CD8-positive, alpha-beta memory T cell (primary cell): ENCODE results near the gene GPRC5B. TPM values are rescaled to one million over a fixed set of nuclear protein-coding genes. Genes with fewer than 3 reads are reported as not detected.

Experiments
- CTCF ChIA-PET: fragments of 350-600 bp; sonication (Branson Sonifier 250); formaldehyde crosslinking; loops from one replicate; lab custom pipeline; 2021; ENCODE audit warnings: antibody characterized with exemption; lab: Charles Lee
- POLR2A ChIA-PET: fragments of 350-600 bp; sonication (Branson Sonifier 250); formaldehyde crosslinking; loops from one replicate; lab custom pipeline; 2021; ENCODE audit warnings: antibody characterized with exemption; lab: Charles Lee
- DNase-seq, 5 donors: peaks; one replicate each; pipeline versions ENCODE4 v3.0.0 to v3.0.0-alpha.2; 2020 to 2022; ENCODE audit warnings: mixed read lengths in 1 of 5
- H3K27ac ChIP-seq: one replicate; pipeline ENCODE4 v1.7.0; 2013; ENCODE audit warnings: low read depth, mild to moderate bottlenecking, low read length, moderate library complexity
- H3K27me3 ChIP-seq: 2 replicates; pipeline ENCODE4 v1.7.0; 2013; ENCODE audit warnings: low read length, mild to moderate bottlenecking; ENCODE audit not compliant: insufficient read depth, poor library complexity, severe bottlenecking
- H3K36me3 ChIP-seq: 2 replicates; pipeline ENCODE4 v1.7.0; 2013; ENCODE audit warnings: mild to moderate bottlenecking, low read length, moderate library complexity; ENCODE audit not compliant: insufficient read depth
- H3K4me1 ChIP-seq: 2 replicates; pipeline ENCODE4 v1.7.0; 2013; ENCODE audit warnings: mild to moderate bottlenecking, low read length, moderate library complexity; ENCODE audit not compliant: insufficient read depth
- H3K4me3 ChIP-seq: 2 replicates; pipeline ENCODE4 v1.7.0; 2013; ENCODE audit warnings: mild to moderate bottlenecking, low read length
- H3K9me3 ChIP-seq: 2 replicates; pipeline ENCODE4 v1.7.0; 2013; ENCODE audit warnings: mild to moderate bottlenecking, low read length
- H3K27ac Mint-ChIP-seq, 8 donors: one replicate each; pipeline ENCODE4 v1.8.0; 2020 to 2021; ENCODE audit warnings: mixed read lengths in 8 of 8, mild to moderate bottlenecking in 6 of 8, inconsistent platforms in 3 of 8, moderate library complexity in 3 of 8
- H3K27me3 Mint-ChIP-seq, 2 donors: one replicate each; pipeline ENCODE4 v1.8.0; 2020 to 2021; ENCODE audit warnings: mixed read lengths in 2 of 2, mild to moderate bottlenecking in 1 of 2, moderate library complexity in 1 of 2
- H3K36me3 Mint-ChIP-seq, 3 donors: one replicate each; pipeline ENCODE4 v1.8.0; 2020 to 2021; ENCODE audit warnings: mixed read lengths in 3 of 3, inconsistent platforms in 1 of 3, mild to moderate bottlenecking in 1 of 3
- H3K4me1 Mint-ChIP-seq, 3 donors: one replicate each; pipeline ENCODE4 v1.8.0; 2020 to 2021; ENCODE audit warnings: mixed read lengths in 3 of 3, inconsistent platforms in 1 of 3, mild to moderate bottlenecking in 1 of 3
- H3K4me3 Mint-ChIP-seq, 7 donors: one replicate each; pipeline ENCODE4 v1.8.0; 2020 to 2021; ENCODE audit warnings: mixed read lengths in 7 of 7, mild to moderate bottlenecking in 6 of 7, moderate library complexity in 4 of 7, inconsistent platforms in 2 of 7
- H3K9me3 Mint-ChIP-seq, 5 donors: one replicate each; pipeline ENCODE4 v1.8.0; 2020 to 2022; ENCODE audit warnings: mixed read lengths in 5 of 5, mild to moderate bottlenecking in 3 of 5, moderate library complexity in 2 of 5, inconsistent platforms in 1 of 5
- polyA plus RNA-seq: library from polyadenylated mRNA; unstranded; fragments of 300-500 nt; fragmentation: Illumina TruSeq; gene quantifications from one replicate; pipeline ENCODE4 v1.2.3, GENCODE V29; 2021
- total RNA-seq, 2 experiments: library from RNA; stranded (reverse); gene quantifications; one replicate each; pipeline ENCODE4 v1.2.3, GENCODE V29; 2021

Gene GPRC5B
- total and polyA plus RNA-seq, 3 experiments from 2014 or later: 0.11 to 0.29 TPM; not detected in 1

DNA sequence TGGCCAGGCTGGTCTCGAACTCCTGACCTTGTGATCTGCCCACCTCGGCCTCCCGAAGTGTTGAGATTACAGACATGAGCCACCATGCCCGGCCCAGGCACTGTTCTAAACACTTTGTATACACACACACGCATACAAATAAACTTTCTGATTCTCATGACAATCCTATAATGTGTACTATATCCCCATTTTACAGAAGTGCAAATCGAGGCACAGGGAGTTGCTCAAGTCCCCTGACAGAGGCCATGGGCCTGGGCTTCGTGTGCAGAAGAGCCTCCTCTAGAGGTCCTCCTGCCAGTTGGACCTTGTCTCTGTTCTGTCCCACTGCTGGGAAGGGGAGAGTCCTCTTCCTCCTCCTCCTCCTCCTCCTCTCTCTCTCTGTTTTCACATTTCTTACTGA is 9.9 kb upstream of the GPRC5B start:
- Mint-ChIP-seq H3K4me1 (peaks cover 0 to 5% (median 3%) of the 10 kb centered on the region in 3 donors), H3K27me3 (peaks cover 10 to 28% of the 10 kb centered on the region in 2 donors), H3K9me3 (no peaks in the 10 kb centered on the region), H3K27ac (no peak overlapping the region), H3K36me3 (no peaks in the 10 kb centered on the region), H3K4me3 (no peak overlapping the region)
- ChIA-PET CTCF (interaction anchor here (1.5 kb wide), 1 partner anchor 13 kb away, joined by 7 read pairs; no protein-coding TSS in a partner anchor), POLR2A (no interaction called here)
- Histone ChIP-seq H3K9me3 (no peaks in the 10 kb centered on the region), H3K36me3 (no peaks in the 10 kb centered on the region), H3K27me3 (no peaks in the 10 kb centered on the region), H3K4me3 (no peak overlapping the region), H3K27ac (no peak overlapping the region), H3K4me1 (no peaks in the 10 kb centered on the region)
- DNase-seq: no peak

DNA sequence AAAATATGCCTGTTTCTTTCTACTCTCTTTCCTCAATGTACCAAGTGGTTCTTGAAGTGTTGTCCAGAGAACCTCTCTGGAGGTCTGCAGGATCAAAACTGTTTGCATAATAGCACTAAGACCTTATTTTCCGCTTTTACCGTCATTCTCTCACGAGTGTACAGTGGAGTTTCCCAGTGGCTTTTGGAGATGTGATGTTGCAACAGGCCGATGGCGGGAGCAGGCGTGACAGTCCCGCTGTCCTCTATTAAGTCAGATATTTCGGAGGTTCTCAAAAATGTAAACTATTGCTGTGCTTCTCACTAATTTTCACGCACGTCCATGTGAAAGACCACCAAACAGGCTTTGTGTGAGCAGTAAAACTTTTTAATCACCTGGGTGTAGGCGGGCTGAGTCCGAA is 8.3 kb upstream of the GPRC5B start:
- Histone ChIP-seq H3K27ac (no peak overlapping the region), H3K9me3 (no peaks in the 10 kb centered on the region), H3K27me3 (no peaks in the 10 kb centered on the region), H3K4me1 (no peaks in the 10 kb centered on the region), H3K36me3 (no peaks in the 10 kb centered on the region), H3K4me3 (no peak overlapping the region)
- POLR2A ChIA-PET: no interaction called here
- Mint-ChIP-seq H3K4me3 (no peak overlapping the region), H3K4me1 (no peaks in the 10 kb centered on the region), H3K9me3 (no peaks in the 10 kb centered on the region), H3K36me3 (no peaks in the 10 kb centered on the region), H3K27ac (no peak overlapping the region), H3K27me3 (peaks cover 6 to 15% of the 10 kb centered on the region in 2 donors)
- DNase-seq: no peak
- CTCF ChIA-PET: no interaction called here

DNA sequence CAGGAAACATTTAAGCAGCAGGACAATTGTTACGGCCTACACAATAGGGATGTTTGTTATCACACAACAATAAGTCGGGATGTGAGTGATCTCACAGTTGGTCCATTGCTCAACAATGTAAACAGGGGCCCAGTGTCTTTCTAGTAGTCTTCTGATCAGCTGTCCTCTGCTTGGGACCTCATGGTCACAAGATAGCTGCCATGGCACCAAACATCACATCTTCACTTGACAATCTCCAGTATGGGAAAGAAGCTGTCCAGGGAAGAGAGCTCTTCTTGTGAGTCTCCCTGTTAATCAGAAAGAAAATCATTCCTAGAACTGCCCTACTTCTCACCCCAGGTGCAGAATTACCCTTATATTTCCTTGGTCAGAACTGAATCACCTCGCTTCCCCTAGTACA is 6.3 kb upstream of the GPRC5B start:
- no peak for DNase-seq
- Histone ChIP-seq H3K27ac (no peak overlapping the region), H3K27me3 (peaks cover 2% of the 10 kb centered on the region), H3K36me3 (no peaks in the 10 kb centered on the region), H3K9me3 (no peaks in the 10 kb centered on the region), H3K4me1 (peaks cover 8% of the 10 kb centered on the region), H3K4me3 (no peak overlapping the region)
- no peak overlapping the region for H3K27ac Mint-ChIP-seq
- ChIA-PET POLR2A (no interaction called here), CTCF (interaction anchor here (0.7 to 2.1 kb wide), 4 partner anchors 8 to 290 kb away, joined by 3 to 6 read pairs (median 5); no protein-coding TSS in a partner anchor)
- H3K4me1 Mint-ChIP-seq: peaks cover 6 to 8% (median 6%) of the 10 kb centered on the region in 3 donors
- H3K4me3 Mint-ChIP-seq: no peak overlapping the region
- peaks cover 7 to 11% of the 10 kb centered on the region in 2 donors for H3K27me3 Mint-ChIP-seq
- H3K36me3 Mint-ChIP-seq: no peaks in the 10 kb centered on the region
- H3K9me3 Mint-ChIP-seq: peaks cover 0 to 2% (median 0%) of the 10 kb centered on the region in 5 donors

DNA sequence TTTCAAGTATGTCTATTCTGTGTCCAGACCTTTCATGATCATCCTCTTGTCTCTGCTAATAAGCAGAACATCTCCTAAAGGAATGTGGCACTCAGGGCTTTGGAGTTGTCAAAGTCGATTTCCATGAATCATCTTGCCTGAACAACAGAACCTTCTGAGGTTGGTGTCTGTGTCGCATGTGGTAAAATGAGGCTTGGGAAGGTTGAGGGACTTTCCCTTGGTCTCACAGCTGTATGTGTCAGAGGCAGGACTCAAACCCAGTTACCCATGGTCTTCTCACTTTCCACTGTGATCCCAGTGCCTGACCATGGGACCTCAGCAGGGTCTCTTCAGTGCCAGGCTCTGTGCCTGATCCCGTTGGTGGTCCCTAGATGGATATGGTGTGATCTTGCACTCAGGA is 4.2 kb upstream of the GPRC5B start:
- Histone ChIP-seq H3K9me3 (no peaks in the 10 kb centered on the region), H3K27ac (no peak overlapping the region), H3K4me3 (no peak overlapping the region), H3K27me3 (peaks cover 12% of the 10 kb centered on the region), H3K4me1 (peaks cover 17% of the 10 kb centered on the region), H3K36me3 (no peaks in the 10 kb centered on the region)
- DNase-seq: no peak
- Mint-ChIP-seq H3K36me3 (no peaks in the 10 kb centered on the region), H3K27me3 (peaks cover 13 to 21% of the 10 kb centered on the region in 2 donors), H3K27ac (no peak overlapping the region), H3K4me1 (peaks cover 16 to 24% (median 16%) of the 10 kb centered on the region in 3 donors), H3K4me3 (no peak overlapping the region), H3K9me3 (peaks cover 0 to 2% (median 0%) of the 10 kb centered on the region in 5 donors)
- ChIA-PET CTCF (interaction anchor here (1.0 to 4.1 kb wide), 3 partner anchors 289 to 329 kb away, joined by 3 to 53 read pairs (median 6); no protein-coding TSS in a partner anchor), POLR2A (no interaction called here)

DNA sequence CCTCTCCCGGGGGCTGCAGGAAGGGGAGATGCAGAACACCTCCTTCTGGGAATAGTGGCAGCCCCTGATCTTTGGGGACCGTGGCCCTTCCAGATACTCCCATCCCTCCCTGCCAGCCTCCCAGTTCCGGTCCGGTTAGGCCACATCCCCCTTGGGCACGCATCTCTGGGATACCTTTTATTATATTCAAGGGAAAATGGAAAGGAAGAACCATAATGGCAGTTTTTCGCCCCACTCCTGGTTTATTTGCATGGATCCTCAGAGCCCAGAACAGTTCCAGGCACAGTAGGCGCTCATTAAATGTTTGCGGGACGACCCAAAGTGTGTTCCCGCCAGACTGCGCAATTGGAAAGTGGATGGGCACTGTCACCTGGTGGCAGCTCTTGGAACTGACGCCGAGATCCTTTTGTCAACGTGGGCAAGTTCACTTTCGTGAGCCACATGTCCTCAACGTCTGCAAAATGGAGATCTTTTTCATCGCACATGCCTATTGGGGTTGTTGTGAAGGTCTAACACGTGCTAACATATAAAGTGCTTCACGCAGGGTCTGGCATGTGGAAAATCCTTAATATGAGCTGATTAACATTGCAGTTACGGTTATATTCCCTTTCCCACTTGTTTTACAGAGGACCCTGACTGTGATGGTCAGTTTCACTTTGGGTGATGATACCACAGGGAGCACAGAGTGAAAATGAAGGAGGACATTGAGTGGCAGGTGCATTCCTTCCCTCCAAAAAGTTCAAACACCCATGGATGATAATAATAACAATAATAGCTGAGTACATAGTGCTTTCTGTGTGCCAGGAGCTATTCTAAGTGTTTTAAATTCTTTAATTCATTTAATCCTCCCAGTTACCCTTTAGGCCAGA is 1.7 kb upstream of the GPRC5B start:
- Mint-ChIP-seq H3K4me3 (peak overlapping the region; percentile 79 to 96 (median 84)), H3K27me3 (peaks cover 24 to 34% of the 10 kb centered on the region in 2 donors), H3K27ac (peak overlapping the region in 6 of 8 donors; percentile 15 to 67 (median 26)), H3K9me3 (peaks cover 0 to 2% (median 0%) of the 10 kb centered on the region in 5 donors), H3K4me1 (peaks cover 20 to 36% (median 25%) of the 10 kb centered on the region in 3 donors), H3K36me3 (no peaks in the 10 kb centered on the region)
- H3K9me3 ChIP-seq: no peaks in the 10 kb centered on the region
- H3K27ac ChIP-seq: no peak overlapping the region
- no peaks in the 10 kb centered on the region for H3K36me3 ChIP-seq
- peaks cover 23% of the 10 kb centered on the region for H3K27me3 ChIP-seq
- CTCF ChIA-PET: interaction anchor here (0.6 to 4.1 kb wide), 17 partner anchors 9 to 384 kb away, joined by 3 to 53 read pairs (median 4); partner anchors contain the start of genes CCP110 and VPS35L
- peak; percentile 60 to 79 (median 65) for DNase-seq
- POLR2A ChIA-PET: no interaction called here
- peak overlapping the region; percentile 28 for H3K4me3 ChIP-seq
- peaks cover 24% of the 10 kb centered on the region for H3K4me1 ChIP-seq

DNA sequence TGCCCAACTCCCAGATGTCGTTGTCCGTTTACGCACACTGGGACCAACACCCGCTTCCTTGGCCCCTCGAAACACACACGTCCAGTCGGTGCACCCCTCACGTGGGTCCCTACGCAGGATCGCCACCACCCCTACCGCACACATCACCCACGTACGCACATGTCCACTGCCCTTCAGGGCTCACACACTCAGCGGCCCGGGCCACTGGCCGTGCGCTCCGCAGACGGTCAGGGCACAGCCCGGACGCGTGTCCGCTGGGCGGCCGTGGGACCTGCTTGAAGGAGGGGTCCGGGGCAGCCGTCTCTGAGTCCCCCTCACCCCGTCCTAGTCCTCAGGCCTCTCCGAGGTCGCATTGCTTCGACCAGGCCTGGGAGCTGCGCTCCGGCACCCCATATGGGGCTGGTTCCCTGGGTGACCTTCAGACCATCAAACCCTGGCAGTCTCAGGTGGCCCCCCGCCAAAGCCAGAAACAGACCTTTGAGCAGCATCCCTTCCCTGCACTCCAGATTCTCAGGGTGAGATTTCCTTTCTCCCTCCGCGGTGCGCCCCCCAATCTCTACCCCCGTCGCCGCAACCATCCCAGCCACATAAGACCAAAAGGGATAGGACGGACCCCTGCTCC is 914 bp upstream of the GPRC5B start:
- ChIA-PET CTCF (interaction anchor here (1.0 to 4.1 kb wide), 12 partner anchors 8 to 383 kb away, joined by 3 to 53 read pairs (median 6); partner anchors contain the start of genes CCP110 and VPS35L), POLR2A (no interaction called here)
- Histone ChIP-seq H3K27ac (no peak overlapping the region), H3K4me3 (peak overlapping the region; percentile 75), H3K4me1 (peaks cover 24% of the 10 kb centered on the region), H3K9me3 (no peaks in the 10 kb centered on the region), H3K27me3 (peaks cover 23% of the 10 kb centered on the region), H3K36me3 (no peaks in the 10 kb centered on the region)
- peak overlapping the region in 7 of 8 donors; percentile 29 to 77 (median 64) for H3K27ac Mint-ChIP-seq
- peaks cover 20 to 36% (median 25%) of the 10 kb centered on the region in 3 donors for H3K4me1 Mint-ChIP-seq
- peaks cover 29 to 34% of the 10 kb centered on the region in 2 donors for H3K27me3 Mint-ChIP-seq
- peak in 2 of 5 donors; percentile 8 to 46 for DNase-seq
- H3K9me3 Mint-ChIP-seq: peaks cover 0 to 4% (median 0%) of the 10 kb centered on the region in 5 donors
- peak overlapping the region; percentile 79 to 96 (median 84) for H3K4me3 Mint-ChIP-seq
- H3K36me3 Mint-ChIP-seq: no peaks in the 10 kb centered on the region

DNA sequence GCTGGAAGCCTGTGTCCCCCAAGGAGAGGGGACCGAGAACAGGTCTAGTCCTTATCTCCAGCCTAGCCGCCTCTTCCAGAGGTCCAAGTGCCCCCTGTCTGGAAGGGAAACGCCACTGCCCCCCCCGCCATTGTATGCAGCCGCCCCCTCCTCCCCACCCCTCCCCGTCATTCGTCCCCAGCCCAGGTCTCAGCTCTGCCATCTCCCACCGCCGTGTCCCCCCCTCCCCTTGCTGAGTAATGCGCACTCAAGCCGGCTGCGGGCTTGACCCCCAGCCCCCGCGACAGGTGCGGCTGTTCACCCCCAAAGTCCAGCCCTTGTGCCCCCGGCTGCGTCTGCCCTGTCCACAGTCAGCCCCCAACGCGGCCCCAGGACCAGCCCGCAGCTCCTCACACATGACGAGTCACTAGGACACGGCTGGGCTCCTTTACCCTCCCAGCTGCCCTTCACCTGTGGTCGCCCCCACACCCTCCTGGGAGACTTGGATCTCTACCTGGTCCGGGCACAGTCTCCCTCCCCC is 622 bp downstream of the GPRC5B start:
- Histone ChIP-seq H3K9me3 (no peaks in the 10 kb centered on the region), H3K27me3 (peaks cover 23% of the 10 kb centered on the region), H3K27ac (no peak overlapping the region), H3K4me1 (peaks cover 24% of the 10 kb centered on the region), H3K36me3 (no peaks in the 10 kb centered on the region), H3K4me3 (no peak overlapping the region)
- DNase-seq: peak in 1 of 5 donors; percentile 48
- CTCF ChIA-PET: interaction anchor here (0.7 to 1.5 kb wide), 3 partner anchors 188 to 285 kb away, joined by 3 to 6 read pairs (median 4); no protein-coding TSS in a partner anchor
- H3K4me3 Mint-ChIP-seq: peak overlapping the region in 6 of 7 donors; percentile 59 to 83 (median 67)
- POLR2A ChIA-PET: no interaction called here
- H3K27me3 Mint-ChIP-seq: peaks cover 29 to 40% of the 10 kb centered on the region in 2 donors
- H3K9me3 Mint-ChIP-seq: peaks cover 0 to 4% (median 0%) of the 10 kb centered on the region in 5 donors
- peaks cover 20 to 36% (median 25%) of the 10 kb centered on the region in 3 donors for H3K4me1 Mint-ChIP-seq
- H3K36me3 Mint-ChIP-seq: no peaks in the 10 kb centered on the region
- H3K27ac Mint-ChIP-seq: no peak overlapping the region
